Neural cell (in vitro differentiated cells): Measurements from ENCODE around the gene MRPL30. TPM values are rescaled to one million over a fixed set of nuclear protein-coding genes. Genes with fewer than 3 reads are reported as not detected.

Source experiments
- H2AFZ ChIP-seq: fragments of 200-600, 300-800 bp; sonication (generic), shearing (Covaris generic); 2 replicates; pipeline ENCODE4 v1.6.0; 2014; ENCODE audit warnings: low read depth, mild to moderate bottlenecking, antibody characterized with exemption, low read length, moderate library complexity
- H3F3A ChIP-seq: fragments of 200-600 bp; shearing (Covaris generic); 2 replicates; pipeline ENCODE4 v1.6.1; 2016; ENCODE audit warnings: mild to moderate bottlenecking, moderate library complexity, mixed read lengths, antibody characterized with exemption, low read length; ENCODE audit not compliant: insufficient read depth, poor library complexity, severe bottlenecking
- H3K27ac ChIP-seq: fragments of 200-600, 300-800 bp; sonication (generic), shearing (Covaris generic); 2 replicates; pipeline ENCODE4 v1.5.1; 2014; ENCODE audit warnings: mild to moderate bottlenecking, low read length, moderate library complexity
- H3K27me3 ChIP-seq: fragments of 300-800, 200-600 bp; sonication (generic), shearing (Covaris generic); 2 replicates; pipeline ENCODE4 v1.6.0; 2014; ENCODE audit warnings: mild to moderate bottlenecking, low read depth, low read length, moderate library complexity; ENCODE audit not compliant: insufficient read depth
- H3K36me3 ChIP-seq: fragments of 300-800, 200-600 bp; sonication (generic), shearing (Covaris generic); 2 replicates; pipeline ENCODE4 v1.5.1; 2014; ENCODE audit warnings: mild to moderate bottlenecking, antibody characterized with exemption, low read length, moderate library complexity; ENCODE audit not compliant: insufficient read depth
- H3K4me2 ChIP-seq: fragments of 300-800, 200-600 bp; sonication (generic), shearing (Covaris generic); 2 replicates; pipeline ENCODE4 v1.6.0; 2014; ENCODE audit warnings: mild to moderate bottlenecking, low read length
- H3K4me3 ChIP-seq: fragments of 300-800, 200-600 bp; sonication (generic), shearing (Covaris generic); 2 replicates; pipeline ENCODE4 v1.5.1; 2014; ENCODE audit warnings: mild to moderate bottlenecking, low read length, moderate library complexity
- H3K79me2 ChIP-seq: fragments of 200-600 bp; shearing (Covaris generic); replicated peaks from 2 replicates; pipeline ENCODE4 v1.6.0; 2014; ENCODE audit warnings: mild to moderate bottlenecking, low read length, moderate library complexity; ENCODE audit not compliant: insufficient read depth
- H3K9ac ChIP-seq: fragments of 300-800, 200-600 bp; sonication (generic), shearing (Covaris generic); 2 replicates; pipeline ENCODE4 v1.6.1; 2016; ENCODE audit warnings: mild to moderate bottlenecking, low read length, mixed read lengths
- H3K9me2 ChIP-seq: fragments of 200-600 bp; shearing (Covaris generic); 2 replicates; pipeline ENCODE4 v1.6.1; 2016; ENCODE audit warnings: mild to moderate bottlenecking, low read length, mixed read lengths; ENCODE audit not compliant: insufficient read depth
- H3K9me3 ChIP-seq: fragments of 200-600, 300-800 bp; sonication (generic), shearing (Covaris generic); 2 replicates; pipeline ENCODE4 v1.6.1; 2016; ENCODE audit warnings: mild to moderate bottlenecking, mixed run types, low read length, moderate library complexity, mixed read lengths
- H4K20me1 ChIP-seq: fragments of 200-600 bp; shearing (Covaris generic); 2 replicates; pipeline ENCODE4 v1.6.1; 2016; ENCODE audit warnings: mild to moderate bottlenecking, mixed run types; ENCODE audit not compliant: insufficient read depth
- CTCF ChIP-seq: fragments of 450-650 bp; IDR thresholded peaks from 2 replicates; pipeline ENCODE4 v1.5.1; 2014; ENCODE audit warnings: antibody characterized with exemption, mild to moderate bottlenecking, moderate library complexity; ENCODE audit not compliant: poor library complexity, severe bottlenecking
- EP300 ChIP-seq: fragments of 450-650 bp; conservative IDR thresholded peaks from 2 replicates; pipeline ENCODE4 v1.6.1; 2014; ENCODE audit warnings: antibody characterized with exemption, mild to moderate bottlenecking, moderate library complexity; ENCODE audit not compliant: poor library complexity, severe bottlenecking
- EZH2 ChIP-seq: fragments of 200-600, 300-800 bp; shearing (Covaris generic), sonication (generic); IDR thresholded peaks from 2 replicates; pipeline ENCODE4 v1.6.1; 2014; ENCODE audit warnings: antibody characterized with exemption, low read length, borderline replicate concordance, mild to moderate bottlenecking; ENCODE audit not compliant: insufficient read depth, poor library complexity, severe bottlenecking
- MXI1 ChIP-seq: fragments of 450-650 bp; conservative IDR thresholded peaks from 2 replicates; pipeline ENCODE4 v1.6.1; 2014; ENCODE audit warnings: antibody characterized with exemption, mild to moderate bottlenecking; ENCODE audit not compliant: poor library complexity, severe bottlenecking
- POLR2AphosphoS5 ChIP-seq: IDR thresholded peaks from 2 replicates; pipeline ENCODE4 v1.6.1; 2012
- RAD21 ChIP-seq: fragments of 450-650 bp; conservative IDR thresholded peaks from 2 replicates; pipeline ENCODE4 v1.6.1; 2014; ENCODE audit warnings: antibody characterized with exemption, mild to moderate bottlenecking, moderate library complexity
- REST ChIP-seq: IDR thresholded peaks from 2 replicates; pipeline ENCODE4 v1.6.1; 2012; ENCODE audit warnings: borderline replicate concordance
- SMC3 ChIP-seq: fragments of 450-650 bp; conservative IDR thresholded peaks from 2 replicates; pipeline ENCODE4 v1.6.1; 2014; ENCODE audit warnings: antibody characterized with exemption, mild to moderate bottlenecking, moderate library complexity; ENCODE audit not compliant: poor library complexity
- TAF1 ChIP-seq: IDR thresholded peaks from 2 replicates; pipeline ENCODE4 v1.6.1; 2012; ENCODE audit warnings: low read depth
- polyA plus RNA-seq: library from polyadenylated mRNA; depleted of rRNA; stranded (reverse); fragments of >200 nt; gene quantifications from 2 replicates; pipeline ENCODE4 v1.2.3, GENCODE V29; 2014

Gene MRPL30
- polyA plus RNA-seq, 1 donor from 2014 or later = 43.1 TPM

- Histone ChIP-seq H3K9me3 (no peaks in the 10 kb centered on the region), H3K9me2 (no peaks in the 10 kb centered on the region), H4K20me1 (no peaks in the 10 kb centered on the region), H3K36me3 (no peaks in the 10 kb centered on the region), H3K27me3 (peaks cover 9% of the 10 kb centered on the region), H3F3A (no peaks in the 10 kb centered on the region), H3K79me2 (no peaks in the 10 kb centered on the region), H3K27ac (peak overlapping the region; percentile 84), H3K4me2 (peak overlapping the region; percentile 87), H2AFZ (peak overlapping the region; percentile 63), H3K9ac (peak overlapping the region; percentile 82), H3K4me3 (peak overlapping the region; percentile 80)
- TF ChIP-seq SMC3 (no peak), MXI1 (no peak), EZH2 (no peak), REST (no peak), RAD21 (no peak), TAF1 (no peak), POLR2AphosphoS5 (no peak), CTCF (no peak), EP300 (no peak)
These were observed 40.2 kb upstream of the MRPL30 start for GRCh38 chr2:99140860-99141109.

GRCh38 chr2:99141110-99142108 lies 39.6 kb upstream of the MRPL30 start, which contains the start of gene C2orf15:
TSS of gene C2orf15 (plus strand) at chr2:99141707. CDS start at chr2:99150559, 8,852 bp downstream.
- peak within 1 kb of the TSS; percentile 87 for H3K4me2 ChIP-seq
- H3K9me3 ChIP-seq = no peaks in the 10 kb centered on the region
- no peaks in the 10 kb centered on the region for H3K79me2 ChIP-seq
- H2AFZ ChIP-seq = peak within 1 kb of the TSS; percentile 63
- no peaks in the 10 kb centered on the region for H3K9me2 ChIP-seq
- peak; percentile 93 for TF ChIP-seq MXI1
- peak; percentile 17 for TF ChIP-seq RAD21
- peak; percentile 24 for TF ChIP-seq SMC3
- no peak for TF ChIP-seq EZH2
- no peak for TF ChIP-seq REST
- no peak for TF ChIP-seq CTCF
- TF ChIP-seq TAF1 = no peak
- TF ChIP-seq POLR2AphosphoS5 = peak; percentile 87
- TF ChIP-seq EP300 = peak; percentile 62
- no peaks in the 10 kb centered on the region for H3F3A ChIP-seq
- H4K20me1 ChIP-seq = no peaks in the 10 kb centered on the region
- H3K9ac ChIP-seq = peak within 1 kb of the TSS; percentile 82
- H3K36me3 ChIP-seq = no peaks in the 10 kb centered on the region
- H3K4me3 ChIP-seq = peak within 1 kb of the TSS; percentile 80
- H3K27me3 ChIP-seq = peaks cover 9% of the 10 kb centered on the region
- peak within 1 kb of the TSS; percentile 84 for H3K27ac ChIP-seq
